NCI-H2107 treated with DMSO at 0.1 percent for 48 hours (cell line): ENCODE measurements around the gene MCRIP1.
"Not testable (repeated sequence)": the region's sequence is repeated elsewhere in the genome, so short reads cannot be mapped to it uniquely, and the experiment has no call there.

Source experiments
- DNase-seq: peaks from one replicate; lab custom pipeline; 2025; ENCODE audit not compliant: unreplicated experiment; lab: John Stamatoyannopoulos, UW

The MCRIP1 gene

DNA sequence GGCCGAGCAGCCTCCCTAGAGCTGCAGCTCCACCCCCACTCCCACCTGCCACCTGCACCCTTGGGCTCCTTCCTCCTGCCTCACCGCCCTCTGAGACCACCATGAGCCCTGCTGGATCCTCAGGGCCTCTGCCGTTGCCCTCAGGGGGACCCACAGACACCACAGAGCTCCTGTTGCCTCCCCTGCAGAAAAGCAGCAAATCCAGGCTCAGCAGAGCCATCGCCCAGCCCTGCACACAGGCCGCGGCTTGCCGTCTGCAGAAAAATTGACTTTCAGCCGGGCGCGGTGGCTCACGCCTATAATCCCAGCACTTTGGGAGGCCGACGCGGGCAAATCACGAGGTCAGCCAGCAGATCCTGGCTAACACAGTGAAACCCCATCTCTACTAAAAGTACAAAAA, 8.8 kb upstream of the MCRIP1 start:
- no peak for DNase-seq

DNA sequence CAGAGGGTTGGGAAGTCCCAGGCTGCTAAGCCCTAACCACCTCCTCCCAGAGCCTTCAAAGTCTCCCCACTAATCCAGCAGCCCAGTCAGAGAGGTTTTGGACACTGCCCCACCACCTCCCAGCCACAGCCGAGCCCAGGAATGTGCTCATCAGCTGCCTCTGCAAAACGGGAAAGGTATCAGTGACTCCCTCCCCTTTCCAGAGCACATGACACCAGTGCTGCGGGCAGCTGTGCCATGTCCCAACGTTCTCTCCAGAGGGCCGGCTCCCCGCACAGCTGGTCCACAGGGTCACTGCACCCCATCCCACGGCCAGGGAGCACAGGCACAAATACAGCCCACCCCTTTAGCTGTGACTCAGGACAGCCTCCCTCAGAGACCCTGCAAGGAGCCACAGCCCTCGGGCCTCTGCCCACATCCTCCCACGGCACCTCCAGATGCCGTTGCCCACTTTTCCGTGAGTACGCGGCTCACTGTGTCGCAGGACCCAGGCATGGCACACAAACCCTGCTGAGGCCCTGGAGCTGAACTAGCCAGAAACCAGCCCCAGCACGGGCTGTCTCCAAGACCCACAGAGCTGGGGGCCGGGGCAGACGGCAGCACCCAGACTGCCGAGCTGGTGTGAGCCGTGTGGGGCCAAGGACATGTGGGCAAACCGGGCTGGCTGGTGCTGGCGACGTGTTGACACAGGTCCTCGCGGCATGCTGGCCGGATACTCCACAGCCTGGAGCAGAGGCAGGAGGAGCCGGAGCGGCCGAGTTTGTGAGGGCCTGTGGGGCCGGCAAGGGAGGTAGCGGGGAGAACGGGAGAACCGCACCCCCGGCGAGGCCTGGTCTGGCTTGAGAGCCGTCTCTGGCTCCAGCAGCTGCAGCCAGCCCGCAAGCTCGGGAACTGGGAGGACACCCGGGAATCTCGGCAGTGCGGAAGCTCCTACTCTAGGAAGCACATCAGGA, 8.0 kb upstream of the MCRIP1 start:
- no peak for DNase-seq

DNA sequence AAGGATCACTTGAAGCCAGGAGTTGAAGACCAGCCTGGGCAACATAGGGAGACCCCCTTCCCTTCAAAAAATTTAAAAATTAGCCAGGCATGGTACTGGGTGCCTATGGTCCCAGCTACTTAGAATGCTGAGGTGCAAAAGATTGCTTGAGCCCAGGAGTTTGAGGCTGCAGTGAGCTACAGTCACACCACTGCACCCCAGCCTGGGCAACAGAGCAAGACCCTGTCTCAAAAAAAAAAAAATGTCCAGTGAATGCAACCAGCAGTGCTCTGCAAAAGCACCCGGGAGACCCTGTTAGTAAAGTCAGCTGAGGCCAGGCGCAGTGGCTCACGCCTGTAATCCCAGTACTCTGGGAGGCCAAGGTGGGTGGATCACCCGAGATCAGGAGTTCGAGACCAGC, 7.0 kb upstream of the MCRIP1 start:
- not testable (repeated sequence) for DNase-seq

DNA sequence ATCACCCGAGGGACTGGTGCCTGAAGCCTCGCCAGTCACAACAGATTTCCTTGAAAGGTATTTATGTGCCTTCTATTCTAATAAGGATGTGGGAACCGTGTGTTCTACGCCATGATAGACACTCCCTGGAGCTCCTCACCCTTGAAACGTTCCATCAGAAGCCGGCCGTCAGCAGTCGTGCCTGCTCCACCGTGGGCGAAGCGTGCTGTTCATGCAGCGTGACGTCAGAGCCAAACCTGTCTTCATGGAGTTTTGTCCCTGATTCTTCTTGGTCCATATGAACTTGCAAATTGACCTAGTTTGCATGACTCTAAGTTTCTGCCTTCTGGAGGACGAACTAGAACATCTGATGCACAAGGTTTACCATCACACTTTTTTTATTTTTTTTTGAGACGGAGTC, 6.2 kb upstream of the MCRIP1 start:
- DNase-seq: no peak

DNA sequence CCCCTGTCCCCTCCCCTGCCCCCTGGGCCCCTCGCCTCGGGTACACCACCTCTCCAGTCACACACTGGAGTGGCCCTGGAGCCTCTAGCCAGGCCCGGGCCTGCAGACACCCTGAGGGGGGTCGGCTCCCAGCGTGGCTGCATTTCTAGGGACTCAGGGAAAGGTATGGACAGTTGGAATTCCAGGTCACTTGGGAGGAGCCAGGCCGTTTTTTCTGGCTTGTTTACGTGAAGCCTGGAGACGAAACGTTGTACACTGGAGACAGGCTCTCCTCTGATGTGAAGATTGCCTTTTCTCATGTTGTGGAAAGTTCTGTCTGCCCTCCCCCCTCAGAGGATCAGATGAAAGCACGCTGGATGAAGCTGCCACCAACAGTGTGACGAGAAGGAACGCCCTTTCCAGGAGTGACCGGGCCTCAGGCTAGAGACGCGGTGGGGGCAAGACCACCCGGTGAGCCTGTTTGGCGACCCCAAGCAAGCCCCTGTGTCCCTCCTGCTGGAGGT, 5.7 kb upstream of the MCRIP1 start:
- no peak for DNase-seq

DNA sequence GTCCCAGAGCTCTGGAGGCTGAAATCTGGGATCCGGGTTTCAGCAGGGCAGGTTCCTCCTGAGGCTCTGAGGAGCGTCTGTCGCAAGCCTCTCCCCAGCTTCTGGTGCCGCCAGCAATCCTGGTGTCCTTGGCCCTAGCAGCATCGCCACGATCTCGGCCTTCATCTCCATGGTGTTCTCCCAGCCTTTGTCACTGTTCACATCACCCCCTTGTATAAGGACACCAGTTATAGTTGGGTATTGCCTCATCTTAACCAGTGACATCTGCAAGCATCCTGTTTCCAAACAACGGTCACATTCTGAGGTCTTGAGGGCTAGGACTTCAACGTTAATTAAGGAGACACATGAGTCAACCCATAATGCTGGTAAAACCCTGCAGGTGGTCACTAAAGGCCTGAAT, 4.5 kb upstream of the MCRIP1 start:
- no peak for DNase-seq

DNA sequence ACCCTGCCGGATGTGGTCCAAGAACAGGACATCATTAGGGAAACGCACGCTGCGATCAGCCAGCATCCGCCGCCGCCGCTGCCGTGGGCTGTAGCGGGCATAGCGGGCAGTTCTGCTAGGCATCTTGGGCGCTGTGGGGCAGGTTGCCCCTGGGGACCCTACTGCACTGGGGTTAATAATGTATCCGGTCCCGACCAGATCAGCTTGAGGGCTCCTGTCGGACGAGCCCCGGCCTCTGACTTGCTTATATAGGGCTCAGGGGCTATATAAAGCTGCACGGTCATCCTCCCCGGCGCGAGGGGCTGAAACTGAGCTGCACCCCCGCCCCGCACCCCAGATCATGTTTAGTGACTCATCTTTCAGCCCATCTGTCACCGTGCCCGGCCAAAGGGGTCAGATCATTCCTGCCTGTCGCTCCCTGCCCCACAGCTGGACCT, 1.8 kb upstream of the MCRIP1 start, which contains the start of gene PPP1R27:
TSS of gene PPP1R27 (minus strand) at position 220 of the 437 bp plus-strand sequence. CDS start at position 123, 97 bp downstream.
- no peak for DNase-seq

DNA sequence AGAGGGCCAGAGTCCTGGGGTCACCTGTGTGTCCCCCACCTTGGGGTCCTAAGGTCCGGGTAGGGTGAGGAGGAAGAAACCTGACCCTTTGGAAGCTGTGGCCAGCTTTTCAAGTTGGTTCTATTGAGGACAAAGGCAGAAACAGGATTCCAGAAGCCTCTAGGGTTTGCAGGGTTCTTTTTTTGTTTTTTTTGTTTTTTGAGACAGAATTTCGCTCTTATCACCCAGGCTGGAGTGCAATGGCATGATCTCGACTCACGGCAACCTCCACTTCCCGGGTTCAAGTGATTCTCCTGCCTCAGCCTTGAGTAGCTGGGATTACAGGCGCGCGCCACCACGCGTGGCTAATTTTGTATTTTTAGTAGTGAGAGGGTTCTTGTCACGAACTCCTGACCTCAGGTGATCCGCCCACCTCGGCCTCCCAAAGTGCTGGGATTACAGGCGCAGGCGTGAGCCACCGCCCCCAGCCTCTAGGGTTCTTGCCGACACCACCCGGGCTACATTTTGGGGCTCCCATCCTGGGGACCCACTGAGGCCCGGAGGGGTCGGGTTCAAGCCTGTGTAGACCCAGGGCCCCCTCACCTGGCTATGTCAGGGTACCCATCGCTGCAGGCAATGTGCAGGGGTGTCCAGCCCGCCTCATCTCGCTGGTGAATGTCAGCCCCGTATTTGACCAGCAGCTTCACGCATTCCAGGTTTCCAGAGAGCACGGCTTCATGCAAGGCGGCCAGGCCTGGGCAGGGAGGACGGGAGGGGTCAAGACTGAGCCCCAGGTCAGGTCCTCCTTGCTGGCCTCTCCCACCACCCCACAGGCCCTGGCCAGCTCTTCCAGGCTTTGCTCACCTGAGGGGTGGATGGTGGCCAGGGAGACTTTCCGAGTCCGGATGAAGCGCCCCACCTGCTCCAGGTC, 1.1 kb upstream of the MCRIP1 start:
- no peak for DNase-seq

DNA sequence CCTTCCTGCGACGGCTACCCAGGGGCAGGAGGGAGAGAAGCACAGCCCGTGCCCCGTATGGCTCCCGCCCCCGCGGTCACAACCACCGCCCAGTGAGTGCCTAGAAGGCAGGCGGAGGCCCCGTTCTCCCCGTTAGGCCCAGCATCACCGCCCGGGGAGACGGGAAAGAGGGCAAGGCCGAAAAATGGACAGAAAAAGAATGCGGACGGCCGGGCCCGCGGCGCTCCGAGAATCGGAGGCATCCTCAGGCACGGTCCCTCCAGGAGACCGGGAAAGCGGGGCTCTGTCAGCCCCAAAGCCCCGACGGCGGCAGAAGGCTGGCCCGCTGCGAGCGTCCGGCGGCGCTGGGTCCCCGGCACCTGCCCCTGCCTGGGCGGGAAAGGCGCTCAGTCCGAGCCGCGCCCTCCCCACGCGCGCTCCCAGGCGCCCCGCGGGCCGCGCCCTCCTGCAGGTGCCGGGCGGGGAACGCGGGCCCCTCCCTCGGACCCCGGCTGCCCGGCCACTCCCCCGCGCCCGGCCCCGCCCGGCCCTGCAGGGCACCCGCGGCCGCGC, 407 bp downstream of the MCRIP1 start:
- no peak for DNase-seq

DNA sequence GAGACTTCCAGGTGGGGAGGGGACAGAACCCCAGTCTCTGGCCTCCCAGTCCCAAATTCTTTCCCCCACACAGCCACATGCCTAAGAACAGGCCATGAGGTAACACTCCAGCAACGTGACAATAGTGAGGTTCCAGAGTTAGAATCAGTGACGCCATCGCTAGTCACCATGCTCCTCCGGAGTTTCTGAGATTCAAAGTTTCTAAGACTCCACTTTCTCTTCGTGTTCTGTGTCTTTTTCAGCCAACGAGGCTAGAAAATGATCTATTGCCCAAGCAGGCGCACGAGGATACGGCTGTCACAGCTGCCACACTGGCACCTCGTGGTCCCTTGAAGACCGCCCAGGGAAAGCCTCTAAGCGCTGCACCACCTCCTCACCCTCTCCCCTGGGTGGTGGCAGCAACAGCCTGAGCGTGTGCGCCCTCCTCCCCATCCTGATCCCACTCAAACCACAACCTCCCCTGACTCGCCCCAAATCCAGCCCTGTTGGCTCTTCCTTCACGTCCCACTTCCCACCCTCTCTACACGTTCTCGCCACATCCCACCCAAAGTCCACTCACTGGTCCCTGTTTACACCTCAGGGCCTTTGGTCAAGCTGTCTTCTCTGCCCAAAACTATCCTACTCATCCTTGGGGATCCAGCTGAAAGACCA, 1.0 kb downstream of the MCRIP1 start:
- no peak for DNase-seq

DNA sequence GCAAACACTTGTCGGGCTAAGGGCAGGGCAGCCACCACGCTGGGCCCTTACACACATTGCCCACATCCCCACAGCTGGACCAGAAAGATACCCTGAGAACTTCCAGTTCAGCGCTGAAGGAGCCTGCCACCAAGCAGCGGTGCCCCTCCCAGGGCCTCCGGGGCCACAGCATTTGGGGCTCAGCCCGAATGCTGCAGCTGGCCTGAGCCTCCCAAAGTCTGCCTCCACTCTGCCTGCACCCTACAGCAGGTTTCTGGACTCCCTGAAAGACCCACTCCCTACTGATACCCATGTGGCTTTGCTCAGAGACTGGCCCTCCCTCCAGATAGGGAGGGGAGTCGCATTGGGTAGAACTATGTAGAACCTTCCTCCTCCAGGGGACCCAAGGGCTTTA, 1.5 kb downstream of the MCRIP1 start:
- no peak for DNase-seq

DNA sequence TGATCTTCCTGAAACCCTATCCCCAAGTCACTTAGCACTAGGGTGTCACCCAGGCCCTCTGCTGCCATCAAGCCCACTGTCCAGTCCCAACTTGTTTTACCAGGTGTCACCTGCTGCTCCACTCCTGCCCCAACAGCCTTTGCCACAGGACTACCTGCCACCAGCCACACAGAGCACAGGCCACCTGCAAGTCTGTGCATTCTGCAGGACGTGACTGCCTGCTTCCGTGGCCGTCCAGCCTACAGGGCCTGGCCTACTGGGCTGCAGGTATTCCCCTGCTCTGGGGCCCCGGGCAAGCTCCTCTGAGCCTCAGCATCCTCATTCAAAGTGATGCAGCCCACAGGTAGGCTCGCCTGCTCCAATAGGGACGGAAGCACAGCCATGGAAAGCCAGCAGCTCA, 3.2 kb downstream of the MCRIP1 start:
- no peak for DNase-seq

DNA sequence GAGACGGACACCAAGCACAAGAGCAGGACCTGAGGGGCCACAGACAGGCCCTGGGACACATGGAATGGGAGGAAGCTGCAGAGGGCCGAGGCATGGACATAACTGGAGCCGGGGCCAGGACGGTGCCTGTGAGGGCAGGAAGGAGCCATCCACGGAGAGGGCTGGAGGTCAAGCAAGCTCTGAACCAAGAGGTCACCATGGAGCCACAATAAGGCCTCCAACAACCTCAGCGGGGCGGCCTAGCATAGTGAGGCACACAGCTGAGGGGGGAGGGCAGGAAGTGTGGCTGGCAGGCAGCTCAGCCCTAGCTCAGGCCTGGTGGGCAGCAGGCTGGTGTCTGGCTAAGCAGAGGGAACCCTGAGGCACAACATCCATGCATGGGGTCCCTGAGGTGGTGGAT, 4.4 kb downstream of the MCRIP1 start:
- no peak for DNase-seq

DNA sequence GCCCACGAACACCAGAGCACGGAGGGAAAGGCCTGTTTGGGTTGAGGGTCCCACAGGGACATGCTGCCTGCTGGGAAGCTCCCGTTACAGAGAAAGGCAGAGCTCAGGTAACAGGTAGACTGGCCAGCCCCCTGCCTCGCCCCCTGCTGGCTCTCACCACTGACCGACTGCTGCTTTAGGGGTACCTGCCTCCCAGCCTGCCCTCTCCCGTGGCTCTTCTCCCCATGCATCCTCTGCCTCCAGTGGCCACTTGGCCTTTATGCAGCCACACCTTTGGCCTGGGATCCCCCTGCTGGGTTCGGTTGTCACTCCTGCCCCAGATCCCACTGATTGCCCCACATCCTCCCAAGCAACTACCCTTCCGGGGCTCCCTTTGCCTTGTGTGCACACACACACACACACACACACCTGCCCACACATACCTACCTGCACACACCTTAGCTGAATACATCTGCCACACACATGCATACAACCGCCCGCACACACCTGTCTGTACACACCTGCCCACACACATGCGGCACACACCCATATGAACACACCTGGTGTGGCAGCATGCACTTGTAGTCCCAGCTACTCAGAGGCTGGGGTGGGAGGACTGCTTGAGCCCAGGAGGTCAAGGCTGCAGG, 7.1 kb downstream of the MCRIP1 start:
- peak; percentile 49 for DNase-seq

DNA sequence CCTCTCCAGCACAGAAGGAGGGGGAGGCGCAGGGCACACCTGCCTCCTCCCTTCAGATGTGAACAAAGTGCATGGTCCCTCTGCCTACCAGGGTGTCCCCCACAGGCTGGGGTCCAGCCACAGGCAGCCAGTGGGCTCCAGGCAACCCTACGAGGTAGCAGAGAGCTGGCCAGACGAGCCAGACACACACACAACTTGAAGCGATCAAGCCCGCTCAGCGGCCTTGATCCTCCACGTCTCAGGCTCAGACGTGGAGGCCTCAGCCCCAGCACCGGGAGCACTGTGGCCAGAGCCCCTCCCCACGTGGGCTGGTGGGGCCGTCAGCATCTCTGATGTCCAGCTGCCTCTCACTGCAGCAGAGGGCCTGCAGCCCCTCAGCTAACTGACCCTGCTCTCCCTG, 8.5 kb downstream of the MCRIP1 start:
- DNase-seq: no peak

DNA sequence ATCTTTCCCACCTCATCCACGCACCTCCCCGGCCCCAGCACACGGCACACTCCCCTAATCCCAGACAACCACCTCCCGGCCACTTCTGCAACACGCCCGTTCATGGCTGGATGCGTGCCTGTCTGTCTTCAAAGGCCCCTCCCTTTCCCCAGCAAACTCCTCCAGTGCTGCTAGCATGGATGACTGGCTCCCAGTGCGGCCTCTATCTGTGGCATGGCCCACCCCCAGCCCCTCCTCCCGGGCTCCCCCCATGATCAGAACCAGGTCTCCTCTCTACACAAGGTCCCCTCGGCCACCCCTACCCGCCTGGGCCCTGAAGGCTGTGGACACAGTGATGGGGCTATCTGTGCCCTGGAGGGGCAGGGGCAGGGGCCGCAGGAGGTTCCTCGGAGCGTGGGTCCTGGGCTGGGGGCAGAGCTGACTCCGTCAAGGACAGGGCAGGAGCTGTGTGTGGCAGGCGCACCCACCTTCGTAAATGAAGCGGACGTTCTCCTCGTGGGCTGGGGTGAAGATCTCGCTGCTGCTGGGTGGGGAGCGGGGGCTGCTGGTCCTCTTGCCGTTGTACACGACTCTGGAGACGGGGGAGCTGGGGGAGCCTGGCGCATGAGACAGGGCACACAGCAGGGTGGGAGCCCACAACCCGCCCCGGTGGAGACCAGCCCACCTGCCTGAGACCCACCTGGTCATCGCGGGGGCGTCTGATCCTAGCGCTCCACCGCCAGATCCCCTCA, 9.1 kb downstream of the MCRIP1 start:
- DNase-seq: no peak

DNA sequence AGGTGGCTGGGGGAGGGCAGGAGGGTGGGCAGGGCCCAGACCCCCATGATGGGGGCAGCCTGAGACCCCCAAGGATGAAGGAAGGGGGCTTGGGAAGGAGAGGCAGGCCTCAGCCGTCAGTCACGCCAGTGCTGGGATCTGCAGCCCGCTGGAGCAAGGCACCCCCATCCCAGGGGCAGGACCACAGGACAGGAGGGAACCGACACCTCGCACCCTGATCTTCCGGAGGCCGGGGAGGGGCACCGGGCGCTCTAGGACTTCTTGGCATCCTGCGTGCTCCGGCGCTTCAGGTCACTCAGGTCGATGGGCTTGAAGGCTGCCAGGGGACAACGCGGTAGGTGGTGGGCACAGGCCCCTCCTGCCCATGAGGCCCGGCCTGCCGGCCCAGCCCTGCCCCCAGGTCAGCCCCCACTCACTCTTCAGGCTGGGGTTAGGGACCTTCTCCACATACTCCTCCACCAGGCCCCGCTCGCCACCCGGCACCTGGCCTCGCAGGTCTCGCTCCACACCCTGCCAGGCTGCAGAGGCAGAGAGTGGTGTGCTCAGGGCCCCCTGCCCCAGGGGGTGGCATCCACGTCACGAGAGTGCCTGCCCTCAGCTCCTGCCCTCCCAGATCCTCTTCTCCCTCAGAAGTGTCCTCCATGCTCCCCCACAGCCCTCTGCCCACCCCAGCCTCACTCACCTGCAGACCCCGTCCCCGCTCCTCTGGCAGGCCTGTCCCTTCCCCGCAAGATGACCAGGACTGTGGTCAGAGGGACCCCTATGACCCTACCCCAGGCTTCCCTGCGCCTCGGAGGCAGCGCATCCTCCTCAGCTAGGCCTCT, 9.9 kb downstream of the MCRIP1 start:
- no peak for DNase-seq

DNA sequence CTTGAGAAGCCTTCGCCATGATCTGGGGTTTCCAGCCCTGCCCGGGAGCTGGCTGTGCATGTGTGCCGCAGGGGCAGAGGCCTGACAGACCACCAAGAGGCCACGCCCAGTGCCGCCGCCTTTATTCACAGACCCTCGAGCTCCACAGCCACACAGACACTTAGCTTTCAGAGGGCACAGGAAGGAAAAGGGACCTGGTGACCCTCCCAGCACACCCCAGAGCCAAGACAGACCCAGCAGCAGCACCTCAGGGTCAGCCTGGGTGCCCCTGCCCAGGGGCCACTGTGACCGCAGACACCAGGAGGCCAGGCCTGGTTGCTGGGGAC, 10.8 kb downstream of the MCRIP1 start:
- DNase-seq: no peak
